ENCODE results near the gene PUM2. TPM values are rescaled to one million over a fixed set of nuclear protein-coding genes. Genes with fewer than 3 reads are reported as not detected.

The PUM2 gene
- total and polyA plus RNA-seq, 2 of the 13 experiments (the other 11 are each of a cell fraction or from before 2014, with no cell fraction given): 69.6 to 69.8 TPM

DNA sequence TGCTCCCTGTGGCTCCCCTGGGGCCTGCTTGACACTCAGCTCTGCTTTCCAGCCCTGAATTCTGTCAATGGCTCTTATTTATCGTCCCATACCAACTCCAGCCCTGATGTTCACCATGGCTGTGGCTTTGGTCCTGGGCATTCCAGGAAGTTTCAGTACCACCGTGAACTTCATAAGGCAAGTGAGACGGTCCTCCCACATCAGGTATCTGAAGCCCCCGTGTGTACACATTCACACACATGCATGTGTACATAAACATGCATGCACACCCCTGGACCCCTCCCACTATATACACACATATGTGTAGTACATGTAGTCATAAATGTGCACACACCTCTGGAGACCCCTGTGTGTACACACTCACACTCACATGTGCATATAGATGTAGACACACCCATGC, 43.3 kb upstream of the PUM2 start:
- no peak for FAIRE-seq
- in situ Hi-C loops (cut with HindIII; ENCODE audit: extremely low pct_ligation_motif_present, low pct_unique_long_range_greater_than_20kb): loop anchor here (25.0 kb wide), 1 partner anchor 593 kb away; no protein-coding TSS in a partner anchor

DNA sequence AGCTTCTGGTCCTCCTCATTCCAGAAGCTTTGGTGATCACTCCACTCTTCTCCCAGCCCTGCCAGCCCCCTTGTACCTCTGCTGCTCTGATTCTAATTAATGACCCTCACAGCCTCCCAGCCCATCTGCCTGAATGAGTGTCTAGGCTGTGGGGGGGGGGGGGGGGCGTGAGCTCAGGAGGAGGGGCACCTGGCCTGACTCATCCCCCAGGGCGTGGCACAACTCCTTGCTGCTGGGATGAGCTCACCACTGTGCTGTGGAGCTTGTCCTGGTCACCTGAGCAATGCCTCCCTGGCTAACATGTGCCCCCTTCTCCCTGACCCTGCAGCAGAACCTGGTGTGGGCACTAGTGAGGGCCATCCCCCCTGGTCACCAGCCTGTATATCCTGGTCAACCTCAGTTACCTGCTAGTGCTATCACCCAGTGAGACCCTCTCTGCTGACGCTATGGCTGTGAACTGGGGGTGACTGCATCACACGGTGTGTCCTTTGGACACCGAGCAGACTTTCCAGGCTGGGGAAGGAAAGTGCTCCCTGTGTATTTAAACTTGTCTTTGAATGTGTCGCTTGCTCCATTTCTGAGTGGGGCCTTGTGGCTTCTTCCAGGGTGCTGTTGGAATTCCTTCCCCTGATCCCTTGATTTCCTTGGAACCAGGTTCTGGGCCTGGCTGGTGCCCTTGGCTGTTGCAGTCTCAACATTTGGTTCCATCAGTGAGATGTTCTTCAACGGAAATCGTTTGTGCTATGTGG, 41.5 kb upstream of the PUM2 start:
- H3K36me3 ChIP-seq (replicated peaks in 1 of 2; ENCODE audit: control insufficient read depth in 1 of 2, insufficient read depth in 2 of 2, low read length in 2 of 2): no peaks in the 10 kb centered on the region
- intact Hi-C loops (cut with micrococcal nuclease; ENCODE audit: unreplicated experiment): no loop called here
- peaks cover 3 to 14% of the 10 kb centered on the region in 2 experiments for H3K27me3 ChIP-seq (ENCODE audit: control insufficient read depth in 1 of 2, insufficient read depth in 2 of 2, low read length in 2 of 2)
- H4K20me1 ChIP-seq (ENCODE audit: insufficient read depth, low read length): no peaks in the 10 kb centered on the region
- H2AFZ ChIP-seq (ENCODE audit: low read length): no peak overlapping the region
- no peak for FAIRE-seq
- in situ Hi-C loops (cut with HindIII; ENCODE audit: extremely low pct_ligation_motif_present, low pct_unique_long_range_greater_than_20kb): loop anchor here (25.0 kb wide), 1 partner anchor 595 kb away; no protein-coding TSS in a partner anchor
- CTCF ChIA-PET (ENCODE audit: low intra/inter-chr PET ratio, low total read pairs): no interaction called here
- H3K4me1 ChIP-seq (ENCODE audit: insufficient read depth, low read length): peaks cover 11% of the 10 kb centered on the region
- POLR2A ChIA-PET: interaction anchor here (0.8 to 1.2 kb wide), 4 partner anchors 47 to 258 kb away, joined by 3 to 10 read pairs (median 3); partner anchors contain the start of genes HS1BP3 and RHOB
- H3K9me3 ChIP-seq (ENCODE audit: low read length): no peaks in the 10 kb centered on the region
- 21% methylated on average over 8 of the region's 8 CpGs for WGBS (ENCODE audit: low lambda C conversion rate)
- no peak overlapping the region for H3K27ac ChIP-seq (ENCODE audit: extremely low read length, insufficient read depth, low read length)
- peak; percentile 32 for DNase-seq (ENCODE audit: low spot score)
- H3K4me2 ChIP-seq (ENCODE audit: low read depth, low read length): peak overlapping the region; percentile 23; the same call in 1 of the 2 replicates
- no peak overlapping the region for H3K4me3 ChIP-seq (replicated peaks in 1 of 3; ENCODE audit: insufficient read depth in 1 of 3, low read depth in 2 of 3, low read length in 3 of 3)
- peak; percentile 22 for ATAC-seq
- no peaks in the 10 kb centered on the region for H3K79me2 ChIP-seq (ENCODE audit: insufficient read depth, low read length)
- BruUV-seq (replicated peaks): no TSS peak
- no peak overlapping the region for H3K9ac ChIP-seq (ENCODE audit: insufficient read depth, low read depth, low read length)
- 0 out of 2 replicates have a peak, but pooled peaks have one; percentile 24 for TF ChIP-seq SALL2 (CRISPR knock-in tag; IDR thresholded peaks at IDR 0.05)
- TF ChIP-seq FOSL2 (CRISPR knock-in tag; IDR thresholded peaks at IDR 0.05): peak; percentile 73
- no peak for TF ChIP-seq ZNF792 (CRISPR knock-in tag; IDR thresholded peaks at IDR 0.05)
- TF ChIP-seq, protein P1, sequence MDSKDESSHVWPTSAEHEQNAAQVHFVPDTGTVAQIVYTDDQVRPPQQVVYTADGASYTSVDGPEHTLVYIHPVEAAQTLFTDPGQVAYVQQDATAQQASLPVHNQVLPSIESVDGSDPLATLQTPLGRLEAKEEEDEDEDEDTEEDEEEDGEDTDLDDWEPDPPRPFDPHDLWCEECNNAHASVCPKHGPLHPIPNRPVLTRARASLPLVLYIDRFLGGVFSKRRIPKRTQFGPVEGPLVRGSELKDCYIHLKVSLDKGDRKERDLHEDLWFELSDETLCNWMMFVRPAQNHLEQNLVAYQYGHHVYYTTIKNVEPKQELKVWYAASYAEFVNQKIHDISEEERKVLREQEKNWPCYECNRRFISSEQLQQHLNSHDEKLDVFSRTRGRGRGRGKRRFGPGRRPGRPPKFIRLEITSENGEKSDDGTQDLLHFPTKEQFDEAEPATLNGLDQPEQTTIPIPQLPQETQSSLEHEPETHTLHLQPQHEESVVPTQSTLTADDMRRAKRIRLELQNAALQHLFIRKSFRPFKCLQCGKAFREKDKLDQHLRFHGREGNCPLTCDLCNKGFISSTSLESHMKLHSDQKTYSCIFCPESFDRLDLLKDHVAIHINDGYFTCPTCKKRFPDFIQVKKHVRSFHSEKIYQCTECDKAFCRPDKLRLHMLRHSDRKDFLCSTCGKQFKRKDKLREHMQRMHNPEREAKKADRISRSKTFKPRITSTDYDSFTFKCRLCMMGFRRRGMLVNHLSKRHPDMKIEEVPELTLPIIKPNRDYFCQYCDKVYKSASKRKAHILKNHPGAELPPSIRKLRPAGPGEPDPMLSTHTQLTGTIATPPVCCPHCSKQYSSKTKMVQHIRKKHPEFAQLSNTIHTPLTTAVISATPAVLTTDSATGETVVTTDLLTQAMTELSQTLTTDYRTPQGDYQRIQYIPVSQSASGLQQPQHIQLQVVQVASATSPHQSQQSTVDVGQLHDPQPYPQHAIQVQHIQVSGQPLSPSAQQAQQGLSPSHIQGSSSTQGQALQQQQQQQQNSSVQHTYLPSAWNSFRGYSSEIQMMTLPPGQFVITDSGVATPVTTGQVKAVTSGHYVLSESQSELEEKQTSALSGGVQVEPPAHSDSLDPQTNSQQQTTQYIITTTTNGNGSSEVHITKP (CRISPR knock-in tag; IDR thresholded peaks at IDR 0.05; ENCODE audit: low read depth): no peak
- TF ChIP-seq BHLHE40 (IDR thresholded peaks at IDR 0.05; ENCODE audit: low read length): 0 out of 2 replicates have a peak, but pooled peaks have one; percentile 27
- no peak for TF ChIP-seq ZNF235 (CRISPR knock-in tag; IDR thresholded peaks at IDR 0.05; ENCODE audit: borderline replicate concordance)

More for the DNA sequence above, 43.3 kb upstream of the PUM2 start:
- ChIA-PET CTCF (ENCODE audit: low intra/inter-chr PET ratio, low total read pairs) (no interaction called here), POLR2A (no interaction called here)
- Histone ChIP-seq H3K9ac (ENCODE audit: insufficient read depth, low read depth, low read length) (no peak overlapping the region), H3K4me3 (replicated peaks in 1 of 3; ENCODE audit: insufficient read depth in 1 of 3, low read depth in 2 of 3, low read length in 3 of 3) (no peak overlapping the region), H3K27me3 (ENCODE audit: control insufficient read depth in 1 of 2, insufficient read depth in 2 of 2, low read length in 2 of 2) (peaks cover 5 to 20% of the 10 kb centered on the region in 2 experiments), H3K79me2 (ENCODE audit: insufficient read depth, low read length) (no peaks in the 10 kb centered on the region), H3K27ac (ENCODE audit: extremely low read length, insufficient read depth, low read length) (no peak overlapping the region), H3K4me1 (ENCODE audit: insufficient read depth, low read length) (peaks cover 11% of the 10 kb centered on the region), H4K20me1 (ENCODE audit: insufficient read depth, low read length) (no peaks in the 10 kb centered on the region), H3K4me2 (ENCODE audit: low read depth, low read length) (no peak overlapping the region), H2AFZ (ENCODE audit: low read length) (no peak overlapping the region), H3K9me3 (ENCODE audit: low read length) (no peaks in the 10 kb centered on the region), H3K36me3 (replicated peaks in 1 of 2; ENCODE audit: control insufficient read depth in 1 of 2, insufficient read depth in 2 of 2, low read length in 2 of 2) (no peaks in the 10 kb centered on the region)
- intact Hi-C loops (cut with micrococcal nuclease; ENCODE audit: unreplicated experiment): no loop called here
- ATAC-seq (no peak), DNase-seq (ENCODE audit: low spot score) (no peak)
- TF ChIP-seq, protein P2, sequence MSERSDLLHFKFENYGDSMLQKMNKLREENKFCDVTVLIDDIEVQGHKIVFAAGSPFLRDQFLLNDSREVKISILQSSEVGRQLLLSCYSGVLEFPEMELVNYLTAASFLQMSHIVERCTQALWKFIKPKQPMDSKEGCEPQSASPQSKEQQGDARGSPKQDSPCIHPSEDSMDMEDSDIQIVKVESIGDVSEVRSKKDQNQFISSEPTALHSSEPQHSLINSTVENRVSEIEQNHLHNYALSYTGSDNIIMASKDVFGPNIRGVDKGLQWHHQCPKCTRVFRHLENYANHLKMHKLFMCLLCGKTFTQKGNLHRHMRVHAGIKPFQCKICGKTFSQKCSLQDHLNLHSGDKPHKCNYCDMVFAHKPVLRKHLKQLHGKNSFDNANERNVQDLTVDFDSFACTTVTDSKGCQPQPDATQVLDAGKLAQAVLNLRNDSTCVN (CRISPR knock-in tag; IDR thresholded peaks at IDR 0.05; ENCODE audit: borderline replicate concordance): no peak
- TF ChIP-seq FOSL2 (CRISPR knock-in tag; IDR thresholded peaks at IDR 0.05) (no peak), NR1H2 (CRISPR knock-in tag; IDR thresholded peaks at IDR 0.05; ENCODE audit: borderline replicate concordance, low read depth) (no peak)
- WGBS (ENCODE audit: low lambda C conversion rate): 62% methylated on average over 4 of the region's 4 CpGs
- no TSS peak for BruUV-seq (replicated peaks)
